Inferior parietal cortex (tissue), 1 donor: ENCODE results near the gene PRDM4.

ENCODE experiments used
- DNase-seq: peaks from one replicate; pipeline ENCODE4 v3.0.0-alpha.2; 2016; ENCODE audit errors: extremely low spot score

PRDM4 gene, protein sequence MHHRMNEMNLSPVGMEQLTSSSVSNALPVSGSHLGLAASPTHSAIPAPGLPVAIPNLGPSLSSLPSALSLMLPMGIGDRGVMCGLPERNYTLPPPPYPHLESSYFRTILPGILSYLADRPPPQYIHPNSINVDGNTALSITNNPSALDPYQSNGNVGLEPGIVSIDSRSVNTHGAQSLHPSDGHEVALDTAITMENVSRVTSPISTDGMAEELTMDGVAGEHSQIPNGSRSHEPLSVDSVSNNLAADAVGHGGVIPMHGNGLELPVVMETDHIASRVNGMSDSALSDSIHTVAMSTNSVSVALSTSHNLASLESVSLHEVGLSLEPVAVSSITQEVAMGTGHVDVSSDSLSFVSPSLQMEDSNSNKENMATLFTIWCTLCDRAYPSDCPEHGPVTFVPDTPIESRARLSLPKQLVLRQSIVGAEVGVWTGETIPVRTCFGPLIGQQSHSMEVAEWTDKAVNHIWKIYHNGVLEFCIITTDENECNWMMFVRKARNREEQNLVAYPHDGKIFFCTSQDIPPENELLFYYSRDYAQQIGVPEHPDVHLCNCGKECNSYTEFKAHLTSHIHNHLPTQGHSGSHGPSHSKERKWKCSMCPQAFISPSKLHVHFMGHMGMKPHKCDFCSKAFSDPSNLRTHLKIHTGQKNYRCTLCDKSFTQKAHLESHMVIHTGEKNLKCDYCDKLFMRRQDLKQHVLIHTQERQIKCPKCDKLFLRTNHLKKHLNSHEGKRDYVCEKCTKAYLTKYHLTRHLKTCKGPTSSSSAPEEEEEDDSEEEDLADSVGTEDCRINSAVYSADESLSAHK

DNA sequence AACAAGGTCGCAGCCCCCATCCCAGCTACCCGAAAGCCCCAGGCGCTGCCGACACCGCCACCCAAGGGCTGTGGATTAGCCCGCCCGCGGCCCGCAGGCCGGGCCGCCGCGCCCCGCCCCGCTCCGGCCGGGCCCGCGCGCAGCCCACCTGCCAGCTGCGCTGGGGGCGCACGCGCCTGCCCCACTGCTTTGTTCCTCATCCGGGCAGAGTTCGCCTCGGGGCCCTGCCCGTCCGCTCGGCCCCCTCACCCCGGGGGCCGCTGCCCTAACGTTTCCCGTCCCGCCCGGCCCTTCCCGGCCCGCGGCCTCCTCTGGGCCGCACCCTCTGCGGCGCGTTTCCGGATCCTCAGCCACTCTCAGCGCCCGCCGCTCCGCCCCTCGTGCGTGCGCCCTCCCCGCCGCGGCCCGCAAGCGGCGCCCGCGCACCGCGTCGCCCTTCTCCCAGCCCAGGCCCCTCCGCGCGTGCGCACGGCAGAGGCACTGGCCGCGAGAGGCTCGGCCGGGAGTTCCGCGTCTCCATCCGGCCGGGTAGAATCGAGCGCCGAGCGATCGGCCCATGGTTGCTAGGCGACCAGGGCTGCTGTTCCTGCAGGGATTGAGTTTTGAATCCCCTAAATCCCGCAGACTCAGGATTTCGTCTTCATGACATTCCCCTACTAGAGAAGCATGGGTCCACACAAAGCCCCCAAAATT lies at the start of gene PRDM4:
Gene PRDM4 (minus strand): TSS at position 329 of the 693 bp plus-strand sequence. CDS start 622 bp downstream, outside the sequence.
- peak; percentile 93 for DNase-seq

DNA sequence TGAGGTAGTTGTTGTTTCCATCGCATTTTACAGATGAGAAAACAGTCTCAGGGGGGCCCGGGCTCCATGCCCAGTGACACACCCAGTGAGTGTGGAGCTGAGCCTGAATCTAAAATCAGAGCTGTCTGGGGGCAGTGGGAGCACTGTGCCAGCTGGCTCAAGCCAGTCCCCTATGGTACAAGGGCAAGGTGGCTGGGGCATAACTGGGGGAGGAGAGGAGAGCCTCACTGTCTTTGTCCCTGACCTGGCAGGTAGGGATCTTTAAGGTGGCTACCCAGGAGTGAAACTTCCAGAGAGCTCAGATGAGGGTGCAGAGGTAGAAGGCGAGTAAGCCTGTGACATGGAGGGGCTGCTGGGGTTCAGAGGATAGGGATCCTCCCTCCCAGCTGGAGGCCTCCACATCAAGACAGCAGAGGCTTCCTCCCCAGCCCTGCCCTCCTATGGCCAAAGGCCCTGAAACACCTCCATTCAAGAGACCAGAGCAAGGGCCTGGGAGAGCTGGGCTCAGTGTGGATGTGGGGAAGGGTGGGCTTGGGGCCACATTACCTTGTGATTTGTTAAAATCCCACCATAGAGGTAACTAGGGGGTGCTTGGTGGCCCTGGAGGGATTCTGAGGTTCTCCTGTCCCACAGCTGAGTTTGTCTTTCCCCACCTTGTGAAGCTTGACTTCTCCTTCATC lies 46.7 kb upstream of the PRDM4 start:
- DNase-seq = no peak

DNA sequence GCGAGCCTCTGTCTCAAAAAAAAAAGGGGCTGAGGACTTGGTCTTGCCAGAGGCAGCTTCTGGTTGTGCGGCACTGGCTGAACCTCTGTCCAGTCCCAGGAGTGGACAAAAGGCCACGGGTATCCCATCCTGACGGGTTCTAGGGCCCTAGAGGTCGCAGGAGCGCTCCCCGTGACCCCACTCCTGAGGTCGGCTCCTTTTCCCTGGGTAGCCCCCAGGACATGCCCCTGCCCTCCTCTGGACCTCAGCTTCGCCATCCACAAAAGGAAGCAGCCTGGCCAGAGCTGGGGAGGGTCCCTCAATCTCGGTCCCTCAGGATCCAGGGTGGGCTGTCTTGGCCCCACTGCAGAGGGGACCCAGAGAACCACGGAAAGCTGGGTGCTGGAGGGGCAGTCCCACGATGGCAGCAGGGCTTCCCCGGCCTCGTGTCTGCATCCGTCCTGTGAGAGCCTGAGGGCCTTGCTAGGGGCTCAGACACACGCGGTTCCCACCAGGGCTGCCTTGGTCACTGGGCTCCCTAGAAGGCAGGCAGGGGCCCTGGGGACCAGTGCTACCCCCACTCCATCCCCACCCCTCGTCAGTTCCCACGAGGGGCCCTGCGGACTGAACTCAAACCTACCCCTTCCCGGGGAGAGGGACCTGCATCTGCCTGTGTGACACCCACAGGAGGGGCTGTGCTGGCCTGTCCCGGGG lies 44.7 kb upstream of the PRDM4 start:
- no peak for DNase-seq

DNA sequence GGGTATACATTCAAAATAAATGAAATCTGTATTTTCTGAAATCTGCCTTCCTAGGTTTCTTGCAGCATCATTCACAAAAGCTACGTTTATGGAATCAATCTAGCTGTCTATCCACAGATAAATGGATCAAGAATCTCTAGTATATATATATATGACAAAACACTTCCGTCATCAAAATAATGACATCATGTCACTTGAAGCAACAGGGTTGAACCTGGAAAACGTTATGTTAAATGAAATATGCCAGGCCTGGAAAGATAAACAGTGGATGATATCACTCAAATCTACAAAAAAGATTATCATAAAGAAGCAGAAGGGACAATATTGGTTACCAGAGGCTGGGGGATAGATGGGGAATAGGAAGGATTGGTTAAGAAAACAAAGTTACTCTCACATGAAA lies 42.2 kb upstream of the PRDM4 start:
- no peak for DNase-seq

DNA sequence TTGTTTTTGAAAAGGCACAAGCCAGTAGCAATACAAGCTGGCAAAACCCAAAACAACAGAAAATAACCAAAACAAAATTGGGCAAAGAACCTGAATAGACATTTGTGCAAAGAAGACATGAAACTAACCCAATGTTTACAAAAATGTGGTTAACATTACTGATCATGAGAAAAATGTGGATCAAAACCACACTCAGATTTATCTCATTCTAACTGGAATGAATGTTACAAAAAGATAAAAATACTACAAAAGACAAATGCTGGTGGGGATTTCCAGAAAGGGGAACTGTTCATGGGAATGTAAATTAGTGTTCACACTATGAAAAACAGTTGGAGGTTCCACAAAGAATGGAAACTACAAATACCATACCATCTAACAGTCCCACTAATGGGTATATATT lies 40.2 kb upstream of the PRDM4 start:
- DNase-seq = no peak

DNA sequence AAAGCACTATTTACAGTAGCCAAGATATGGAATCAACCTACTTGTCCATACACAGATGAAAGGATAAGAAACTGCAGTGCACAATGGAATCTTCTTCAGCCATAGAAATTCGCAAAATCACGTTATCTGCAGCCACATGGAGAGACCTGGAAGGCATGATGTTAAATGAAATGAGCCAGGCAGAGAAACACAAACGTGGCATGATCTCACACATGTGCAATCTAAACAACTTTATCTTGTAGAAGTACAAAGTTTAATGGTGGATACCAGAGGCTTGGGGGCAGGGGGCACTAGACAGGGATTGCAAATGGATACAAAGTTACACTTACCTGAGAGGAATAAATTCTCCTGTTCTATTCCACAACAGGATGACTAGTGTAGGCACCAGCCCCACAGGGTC lies 37.6 kb upstream of the PRDM4 start:
- no peak for DNase-seq

DNA sequence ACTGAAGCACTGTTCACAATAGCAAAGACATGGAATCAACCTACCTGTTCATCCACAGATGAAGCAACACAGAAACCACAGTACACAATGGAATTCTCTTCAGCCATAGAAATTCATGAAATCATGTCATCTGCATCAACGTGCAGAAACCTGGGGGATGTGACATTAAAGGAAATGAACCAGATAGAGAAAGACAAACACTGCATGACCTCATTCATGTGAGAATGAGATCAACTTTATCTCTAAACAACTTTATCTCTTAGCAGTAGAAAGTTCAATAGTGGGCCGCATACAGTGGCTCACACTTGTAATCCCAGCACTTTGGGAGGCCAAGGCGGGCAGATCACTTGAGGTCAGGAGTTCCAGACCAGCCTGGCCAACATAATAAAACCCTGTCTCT lies 33.5 kb upstream of the PRDM4 start:
- DNase-seq = no peak

DNA sequence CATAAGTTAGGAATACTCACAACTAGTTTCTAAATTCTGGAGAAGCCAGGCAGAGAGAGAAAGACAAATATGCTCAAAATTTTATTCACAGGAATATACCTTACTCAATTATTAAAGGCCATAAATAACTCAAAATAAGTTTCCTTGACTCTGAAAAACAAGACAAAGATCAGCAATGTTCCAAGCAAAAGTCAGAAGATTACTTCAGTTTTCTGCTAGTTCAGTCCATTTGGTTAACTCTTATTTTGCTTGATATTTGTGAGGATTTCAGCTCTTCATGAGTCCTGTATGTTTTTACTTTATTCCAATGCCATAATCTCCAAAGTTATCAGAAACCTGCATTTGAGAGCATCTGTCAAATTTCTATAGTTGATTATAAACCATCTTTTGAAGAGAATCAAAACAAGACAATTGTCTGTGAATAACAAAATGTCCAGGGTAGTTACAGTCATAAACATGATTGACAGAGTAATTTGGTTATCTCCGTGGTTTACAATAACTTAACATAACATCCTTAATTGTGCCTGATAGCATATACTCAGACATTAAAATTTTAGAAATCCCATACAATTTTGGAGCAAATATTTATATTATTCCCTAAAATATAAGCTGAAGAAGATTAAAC lies 30.6 kb upstream of the PRDM4 start:
- no peak for DNase-seq

DNA sequence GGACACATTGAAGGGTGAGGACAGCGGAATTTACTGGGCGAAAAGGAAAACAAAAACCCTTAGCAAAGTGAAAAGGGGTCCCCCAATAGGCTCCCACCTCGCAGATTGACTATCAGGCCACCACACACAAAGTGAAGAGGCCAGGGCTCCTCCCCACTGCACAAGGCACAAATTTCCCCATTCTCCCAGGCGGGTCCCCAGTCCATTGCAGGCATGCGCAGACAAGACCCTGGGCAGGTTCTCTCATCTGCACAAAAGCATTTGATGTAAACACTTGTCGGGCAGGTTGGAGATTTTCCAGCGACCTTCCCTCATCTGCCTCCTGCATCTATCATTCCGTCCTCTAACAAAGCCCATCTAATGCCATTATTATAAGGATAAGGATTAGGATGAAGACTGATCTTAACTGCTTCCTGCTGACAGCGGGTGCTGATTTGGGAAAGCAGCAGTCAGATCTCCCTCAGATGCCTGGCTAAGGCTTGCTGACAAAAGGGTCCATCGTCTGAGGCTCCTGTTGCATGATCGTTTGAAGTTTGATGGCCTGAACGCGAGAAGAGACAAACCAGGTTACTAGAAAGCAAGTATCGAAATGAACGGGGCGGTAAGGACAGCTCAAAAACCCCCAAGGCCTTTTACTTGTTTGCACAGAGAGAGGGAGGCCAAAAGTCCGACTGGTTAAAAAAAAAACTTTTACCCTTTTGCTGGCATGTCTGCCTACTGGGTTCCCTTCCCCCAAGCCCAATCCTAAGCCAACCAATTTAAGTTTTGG lies 27.9 kb upstream of the PRDM4 start:
- DNase-seq = no peak

DNA sequence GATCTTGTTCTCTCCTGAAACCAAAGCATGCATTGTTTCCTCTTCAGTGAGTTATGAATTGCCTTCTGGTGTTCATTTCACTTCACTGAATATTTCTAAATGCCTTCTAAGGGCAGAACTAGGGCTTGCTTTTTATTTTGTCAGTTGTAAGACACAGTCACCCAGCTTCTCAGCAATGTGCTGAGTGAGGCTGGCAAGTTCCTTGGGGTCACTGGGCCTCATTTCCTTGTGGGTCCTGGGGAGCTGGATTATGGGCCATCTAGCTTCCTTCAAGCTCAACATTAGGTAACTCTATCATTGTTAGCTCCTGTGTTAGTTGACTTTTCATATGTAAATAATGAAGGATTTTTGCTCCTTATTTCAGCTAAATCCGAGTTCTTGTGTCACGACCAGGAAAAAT lies 27.3 kb upstream of the PRDM4 start:
- no peak for DNase-seq

DNA sequence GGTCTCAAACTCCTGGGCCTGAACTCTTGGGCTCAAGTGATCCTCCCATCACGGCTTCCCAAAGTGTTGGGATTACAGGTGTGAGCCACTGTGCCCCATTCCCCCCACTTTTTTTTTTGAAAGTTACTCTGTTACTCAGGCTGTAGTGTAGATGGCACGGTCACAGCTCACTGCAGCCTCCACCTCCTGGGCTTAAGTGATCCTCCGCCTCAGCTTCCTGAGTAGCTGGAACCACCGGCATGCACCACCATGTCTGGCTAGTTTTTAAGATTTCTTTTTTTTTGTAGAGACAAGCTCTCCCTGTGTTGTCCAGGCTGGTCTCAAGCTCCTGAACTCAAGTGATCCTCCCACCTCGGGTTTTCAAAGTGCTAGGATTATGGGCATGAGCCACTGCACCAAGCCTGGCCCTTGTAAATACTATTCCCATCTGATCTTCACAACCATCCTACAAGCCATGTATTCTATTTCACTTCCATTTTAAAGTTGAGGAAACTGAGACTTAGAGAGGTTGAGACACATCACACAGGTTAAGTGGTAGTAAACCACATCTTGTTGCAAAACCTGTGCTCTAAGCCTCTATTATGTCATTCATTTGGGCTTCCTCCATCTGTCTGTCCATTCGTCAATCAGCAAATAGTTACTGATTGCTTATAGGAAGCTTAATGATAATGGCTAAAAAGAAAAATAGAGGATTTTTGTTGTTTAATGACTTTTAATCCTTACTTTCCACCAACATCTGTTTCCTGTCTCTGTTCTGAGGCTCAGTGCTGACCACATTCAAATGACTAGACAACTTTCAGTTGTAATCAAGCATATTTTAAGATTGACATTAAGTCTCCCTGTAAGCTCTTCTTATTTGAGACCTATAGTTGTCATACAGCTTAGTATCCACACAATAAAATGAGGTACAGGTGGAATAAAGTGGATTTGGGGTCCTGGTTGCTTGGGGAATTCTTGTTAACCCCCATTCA lies 22.8 kb upstream of the PRDM4 start:
- DNase-seq = no peak

DNA sequence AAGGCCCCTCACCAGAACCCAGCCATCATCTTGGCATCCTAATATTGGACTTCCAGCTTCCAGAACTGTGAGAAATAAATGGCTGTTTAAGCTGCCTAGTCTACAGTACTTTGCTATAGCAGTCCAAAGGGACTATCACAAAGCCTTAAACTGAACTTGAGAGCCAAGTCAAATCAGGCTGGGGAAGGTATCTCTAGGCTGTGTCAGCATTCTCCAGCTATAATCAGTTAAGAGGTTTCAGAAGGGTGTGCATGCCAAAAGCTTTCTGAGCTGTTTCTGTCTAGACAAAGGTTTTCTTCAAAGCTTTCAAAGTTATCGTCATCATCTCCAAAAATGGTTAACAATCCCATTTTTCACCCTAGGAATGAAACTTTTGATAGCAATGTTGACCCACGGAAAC lies 21.1 kb upstream of the PRDM4 start:
- DNase-seq = no peak

DNA sequence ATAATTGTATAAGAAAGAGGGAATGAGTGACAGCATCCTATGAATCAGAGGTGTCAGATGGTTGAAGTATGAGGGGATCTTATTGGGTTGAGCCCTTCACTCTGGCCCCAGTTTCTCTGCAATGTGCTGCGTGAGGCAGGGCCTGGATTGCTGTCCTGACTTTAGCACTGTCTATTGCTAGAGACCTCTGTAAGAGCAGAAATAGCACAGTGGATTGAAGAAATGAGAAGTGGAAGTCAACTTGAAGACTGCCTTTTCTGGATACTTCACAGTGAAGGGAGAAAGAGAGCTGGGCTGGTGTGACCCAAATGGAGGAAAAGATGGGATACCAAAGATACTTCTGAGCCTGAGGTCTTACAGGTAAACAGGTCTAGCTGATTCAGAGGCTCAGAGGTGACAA lies 19.4 kb upstream of the PRDM4 start:
- DNase-seq = no peak

DNA sequence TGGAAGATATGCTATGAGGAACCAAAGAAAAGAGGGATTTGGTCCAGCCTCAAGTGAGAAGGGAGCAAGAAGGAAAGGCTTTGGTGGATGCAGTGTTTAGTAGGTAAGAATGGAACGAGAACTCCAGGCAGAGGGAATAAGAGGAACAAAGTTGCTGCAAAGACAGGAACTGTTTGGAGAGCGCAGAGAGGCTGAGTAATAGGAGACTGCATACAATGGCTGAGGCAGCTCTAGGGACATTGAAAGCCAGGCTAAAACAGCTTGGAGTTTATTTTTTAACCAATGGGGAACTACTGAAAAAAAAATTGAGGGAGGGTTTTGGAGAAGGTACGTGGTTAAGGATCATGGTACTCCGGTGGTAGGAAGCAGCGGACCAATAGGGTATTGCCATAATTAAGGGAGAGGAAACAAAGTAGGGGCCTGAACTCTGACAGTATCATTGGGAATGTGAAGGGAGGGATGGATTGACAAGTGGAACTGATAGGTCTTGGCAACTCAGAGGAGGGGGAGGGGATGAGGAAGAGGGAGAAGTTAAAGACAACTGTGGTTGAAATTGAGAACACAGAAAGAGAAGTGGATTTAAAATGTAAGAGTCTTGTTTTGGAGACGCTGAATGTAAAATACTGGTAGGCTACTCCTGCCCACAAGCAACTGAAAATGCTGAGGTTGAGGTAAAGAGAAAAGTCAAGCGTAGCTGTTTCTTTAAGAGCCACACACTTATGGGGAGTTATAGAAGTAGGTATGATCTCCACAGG lies 18.3 kb upstream of the PRDM4 start:
- DNase-seq = no peak

DNA sequence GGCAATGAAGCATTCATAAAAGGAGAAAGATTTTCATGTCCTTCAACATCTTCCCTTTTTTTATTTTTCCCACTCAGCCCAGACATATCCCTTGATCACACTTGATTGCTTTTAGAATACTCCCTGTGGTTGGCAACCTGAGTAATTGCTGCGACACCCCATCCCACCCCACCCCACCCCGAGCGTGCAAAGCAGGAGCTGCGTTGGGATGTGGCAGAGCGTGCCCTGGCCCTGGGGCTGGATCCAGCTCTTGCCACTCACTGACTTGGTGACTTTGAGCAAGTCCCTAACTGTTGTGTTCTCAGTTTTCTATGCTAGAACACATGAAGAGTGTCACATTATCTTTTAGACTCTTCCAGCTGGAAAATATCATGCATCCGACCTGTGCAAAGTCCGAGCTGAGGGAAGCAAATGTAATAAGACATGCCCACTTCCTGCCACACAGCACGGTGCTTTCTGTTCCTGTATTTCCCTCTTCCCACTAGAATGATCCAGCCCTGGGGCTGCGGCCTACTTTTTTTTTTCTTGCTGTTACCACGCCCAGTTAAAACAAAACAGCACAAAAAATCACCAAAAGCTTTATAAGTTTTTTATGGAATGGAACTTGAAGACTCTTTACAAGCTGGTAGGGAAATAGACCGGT lies 17.6 kb upstream of the PRDM4 start:
- DNase-seq = no peak

DNA sequence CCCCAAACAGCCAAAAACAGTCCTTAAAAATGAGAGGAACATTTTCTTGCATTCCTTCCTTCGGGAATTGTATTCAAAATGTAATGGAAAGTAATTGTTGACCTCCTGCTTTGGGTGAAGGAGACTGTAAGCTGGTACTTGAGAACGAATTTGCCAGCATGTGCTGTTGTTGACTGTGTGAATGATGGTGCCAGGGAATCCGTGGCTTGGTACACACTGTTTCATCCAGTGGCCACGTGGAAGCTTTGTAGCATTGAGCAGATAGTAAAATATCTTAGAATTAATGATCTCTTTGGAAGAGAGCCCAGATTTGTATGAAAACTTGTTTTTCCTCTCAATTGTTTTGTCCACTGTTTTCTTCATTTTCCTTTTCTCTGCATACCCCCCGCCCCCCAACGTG lies 15.2 kb upstream of the PRDM4 start:
- DNase-seq = no peak

DNA sequence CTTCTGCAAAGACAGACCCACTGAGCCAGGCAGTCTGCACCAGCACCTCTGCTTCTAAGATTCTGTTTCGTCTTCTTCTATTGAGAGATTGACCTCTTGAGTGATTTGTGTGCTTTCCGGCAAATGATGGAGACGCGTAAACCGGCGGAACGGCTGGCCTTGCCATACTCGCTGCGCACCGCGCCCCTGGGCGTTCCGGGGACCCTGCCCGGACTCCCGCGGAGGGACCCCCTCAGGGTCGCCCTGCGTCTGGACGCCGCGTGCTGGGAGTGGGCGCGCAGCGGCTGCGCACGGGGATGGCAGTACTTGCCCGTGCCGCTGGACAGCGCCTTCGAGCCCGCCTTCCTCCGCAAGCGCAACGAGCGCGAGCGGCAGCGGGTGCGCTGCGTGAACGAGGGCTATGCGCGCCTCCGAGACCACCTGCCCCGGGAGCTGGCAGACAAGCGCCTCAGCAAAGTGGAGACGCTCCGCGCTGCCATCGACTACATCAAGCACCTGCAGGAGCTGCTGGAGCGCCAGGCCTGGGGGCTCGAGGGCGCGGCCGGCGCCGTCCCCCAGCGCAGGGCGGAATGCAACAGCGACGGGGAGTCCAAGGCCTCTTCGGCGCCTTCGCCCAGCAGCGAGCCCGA lies 14.3 kb upstream of the PRDM4 start:
- DNase-seq = no peak
